GM10266 (cell line): ENCODE measurements around the gene ATP1A4.

Experiments used
- DNase-seq: peaks from one replicate; pipeline ENCODE4 v3.0.0; 2012; ENCODE audit errors: extremely low spot score
- CTCF ChIP-seq: IDR thresholded peaks from 2 replicates; pipeline ENCODE4 v1.5.1; 2012; ENCODE audit warnings: mild to moderate bottlenecking, low read depth; ENCODE audit not compliant: control insufficient read depth, insufficient read depth; ENCODE audit errors: missing control alignments

ATP1A4 gene

DNA sequence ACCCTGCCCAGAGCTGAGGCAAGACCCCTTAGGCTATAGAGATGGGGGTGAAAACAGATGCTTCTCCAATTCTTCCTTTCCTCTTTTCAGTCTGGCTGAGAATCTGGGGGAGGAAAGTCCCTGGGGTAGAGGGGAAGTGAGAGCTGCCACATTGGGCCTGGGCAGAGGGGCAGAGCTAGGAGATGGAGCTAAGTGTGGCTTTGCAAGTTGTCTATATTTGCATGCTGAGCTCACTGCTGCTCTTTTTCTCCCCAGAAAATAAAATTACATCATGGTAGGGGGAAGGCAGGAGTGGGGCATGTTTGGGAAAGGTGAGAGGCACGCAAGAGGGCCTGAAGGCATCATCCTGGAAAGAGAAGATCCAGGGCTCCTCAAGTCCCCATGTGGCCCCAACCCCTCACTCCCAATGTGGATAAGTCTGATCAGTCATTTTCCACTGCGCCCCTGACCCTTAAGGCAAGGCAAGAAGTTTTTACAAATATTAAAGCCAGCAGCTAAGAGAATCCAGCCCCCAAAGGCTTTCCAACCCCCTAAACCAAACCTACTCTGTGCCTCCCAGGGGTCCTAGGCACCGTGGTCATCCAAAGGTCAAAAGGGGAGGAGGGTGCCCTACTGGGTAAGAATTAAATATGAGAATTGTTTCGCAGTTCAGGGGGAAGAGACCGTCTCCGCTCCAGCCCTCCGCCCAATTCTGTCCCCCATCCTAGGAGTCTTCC lies 53.3 kb downstream of the ATP1A4 start:
- TF ChIP-seq CTCF = no peak
- DNase-seq = peak; percentile 78

DNA sequence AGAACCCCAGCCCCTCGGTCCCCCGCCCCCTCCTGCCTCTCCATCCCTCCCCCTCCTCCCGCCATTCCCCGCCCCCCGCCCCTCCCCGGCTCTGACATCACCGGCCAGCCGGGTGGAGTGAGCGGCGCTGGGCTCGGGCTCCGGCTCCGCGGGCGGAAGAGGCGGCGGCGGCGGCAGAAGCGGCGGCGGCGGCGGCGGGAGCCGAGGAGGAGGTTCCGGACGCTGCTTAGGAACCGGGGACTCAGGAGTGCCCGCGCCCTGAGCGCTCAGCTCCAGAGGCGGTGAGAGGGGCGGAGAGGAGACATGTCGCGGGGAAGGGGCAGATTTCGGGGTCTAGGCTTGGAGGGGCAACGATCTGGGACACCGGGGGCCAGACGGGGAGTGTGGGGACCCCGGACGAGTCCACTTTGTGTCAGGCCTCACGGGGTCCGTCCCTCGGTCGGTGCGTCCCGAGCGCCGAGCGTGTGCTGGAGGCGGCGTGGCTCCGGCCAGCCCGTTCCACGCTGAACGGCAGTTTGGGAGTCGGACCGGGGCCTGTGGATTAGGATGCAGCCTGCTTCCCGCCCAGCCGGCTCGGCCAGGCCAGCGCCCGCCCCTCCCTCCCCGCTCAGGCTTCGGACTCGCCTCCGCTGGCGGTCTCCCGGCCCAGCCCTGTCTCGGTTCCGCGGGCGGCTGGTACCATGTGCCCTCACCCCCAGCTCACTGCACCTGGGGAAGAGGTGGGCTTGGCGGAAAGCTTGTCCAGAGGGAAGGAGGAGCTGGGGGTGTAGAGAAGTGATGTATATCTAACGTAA lies 54.0 kb downstream of the ATP1A4 start, which contains the start of gene PEA15:
PEA15 (plus strand) TSS at position 143 of the 794 bp plus-strand sequence. CDS start 6,161 bp downstream, outside the sequence.
- DNase-seq = peak; percentile 88
- TF ChIP-seq CTCF = no peak

DNA sequence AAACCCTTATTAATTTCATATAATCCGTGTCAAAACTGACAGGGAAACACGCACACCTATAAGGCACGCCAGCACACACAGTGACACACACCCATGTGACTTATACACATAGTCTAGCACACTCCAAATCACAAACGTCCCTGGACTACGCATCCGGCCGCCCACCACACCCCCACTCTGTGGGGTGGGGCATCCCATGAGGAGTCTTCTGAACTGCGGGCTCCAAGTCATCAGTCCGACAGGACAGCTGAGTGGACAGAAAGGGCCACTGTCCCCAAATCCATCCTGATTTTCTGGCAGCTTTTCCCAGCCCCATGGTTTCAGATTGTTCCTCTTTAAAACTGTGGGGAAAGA lies 54.6 kb downstream of the ATP1A4 start:
- TF ChIP-seq CTCF = no peak
- peak; percentile 62 for DNase-seq

DNA sequence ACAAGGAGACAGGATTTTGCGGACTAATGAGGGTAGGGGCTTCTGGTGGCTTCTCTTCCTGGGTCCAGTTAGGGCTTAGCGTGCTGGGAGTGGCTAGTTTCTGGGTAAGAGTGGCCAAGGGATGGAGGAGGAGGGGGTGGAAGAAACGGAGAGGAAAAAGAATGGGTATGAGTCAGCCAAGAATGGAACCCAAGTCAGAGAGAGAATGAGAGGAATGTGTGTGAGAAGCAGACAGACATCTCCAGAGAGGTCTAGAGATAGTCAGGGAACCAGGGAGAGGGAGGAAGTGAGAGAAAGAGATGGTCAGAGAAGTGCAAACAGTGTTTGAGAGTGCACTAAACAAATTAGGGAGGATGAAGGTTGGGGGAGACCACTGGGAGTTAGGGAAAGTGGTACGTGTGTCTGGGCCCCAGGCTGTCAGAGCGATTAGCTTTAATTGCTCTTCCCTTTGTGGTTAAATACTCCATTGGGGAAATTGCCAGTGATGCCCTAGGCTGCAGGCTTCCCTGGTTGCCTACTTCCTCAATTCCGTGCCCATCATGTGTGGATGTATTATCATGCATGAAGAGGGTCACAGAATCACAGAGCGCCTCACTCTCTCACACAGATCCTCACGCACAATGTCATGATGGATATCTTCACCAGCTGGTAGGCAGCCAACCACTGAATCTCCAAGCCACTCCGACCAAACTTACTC lies 55.2 kb downstream of the ATP1A4 start:
- DNase-seq = peak; percentile 35
- TF ChIP-seq CTCF = no peak

- no peak for DNase-seq
- TF ChIP-seq CTCF = no peak
Measured at GRCh38 chr1:160207118-160207650, 55.8 kb downstream of the ATP1A4 start.

GRCh38 chr1:160207771-160208556 lies 56.6 kb downstream of the ATP1A4 start:
- TF ChIP-seq CTCF = no peak
- DNase-seq = no peak
